Measurements from ENCODE around the gene LHFPL2.

DNA sequence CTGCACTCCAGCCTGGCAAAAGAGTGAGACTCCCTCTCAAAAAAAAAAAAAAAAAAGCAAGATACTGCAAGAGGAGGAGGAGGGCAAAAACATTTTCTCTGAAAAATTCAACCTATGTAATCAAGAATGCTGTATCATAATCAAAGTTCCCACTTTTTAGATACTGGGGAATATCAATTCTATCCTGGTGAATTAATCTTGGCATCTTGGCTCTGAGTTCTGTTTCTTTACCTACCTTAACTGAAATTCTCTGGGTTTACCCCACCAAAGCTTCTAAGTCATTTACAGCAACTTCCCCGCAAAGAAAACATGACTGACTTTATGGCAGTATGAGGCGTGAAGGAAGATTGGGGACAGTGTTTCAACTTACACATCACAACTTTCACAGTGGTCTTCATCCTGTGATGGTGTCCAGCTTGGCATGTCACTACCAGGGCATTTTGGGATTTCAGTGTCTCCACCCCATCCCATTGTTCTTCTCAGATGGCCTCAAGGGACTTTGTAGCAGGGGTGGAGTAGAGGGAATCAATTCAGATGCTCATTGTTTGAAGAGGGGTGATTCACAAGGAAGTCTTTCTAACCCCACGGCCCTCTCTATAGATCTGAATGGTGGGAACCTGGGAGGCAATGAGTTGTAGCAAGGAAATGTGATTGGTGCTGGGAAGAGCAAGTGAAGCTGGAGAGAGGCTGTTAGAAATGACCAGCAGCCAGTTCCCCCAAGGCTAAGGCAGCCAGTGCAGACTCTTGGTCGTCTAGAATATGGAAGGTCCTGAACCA, 157.7 kb downstream of the LHFPL2 start:
- no peak for TF ChIP-seq POLR2A (IDR thresholded peaks at IDR 0.05)
- TF ChIP-seq, protein P1, sequence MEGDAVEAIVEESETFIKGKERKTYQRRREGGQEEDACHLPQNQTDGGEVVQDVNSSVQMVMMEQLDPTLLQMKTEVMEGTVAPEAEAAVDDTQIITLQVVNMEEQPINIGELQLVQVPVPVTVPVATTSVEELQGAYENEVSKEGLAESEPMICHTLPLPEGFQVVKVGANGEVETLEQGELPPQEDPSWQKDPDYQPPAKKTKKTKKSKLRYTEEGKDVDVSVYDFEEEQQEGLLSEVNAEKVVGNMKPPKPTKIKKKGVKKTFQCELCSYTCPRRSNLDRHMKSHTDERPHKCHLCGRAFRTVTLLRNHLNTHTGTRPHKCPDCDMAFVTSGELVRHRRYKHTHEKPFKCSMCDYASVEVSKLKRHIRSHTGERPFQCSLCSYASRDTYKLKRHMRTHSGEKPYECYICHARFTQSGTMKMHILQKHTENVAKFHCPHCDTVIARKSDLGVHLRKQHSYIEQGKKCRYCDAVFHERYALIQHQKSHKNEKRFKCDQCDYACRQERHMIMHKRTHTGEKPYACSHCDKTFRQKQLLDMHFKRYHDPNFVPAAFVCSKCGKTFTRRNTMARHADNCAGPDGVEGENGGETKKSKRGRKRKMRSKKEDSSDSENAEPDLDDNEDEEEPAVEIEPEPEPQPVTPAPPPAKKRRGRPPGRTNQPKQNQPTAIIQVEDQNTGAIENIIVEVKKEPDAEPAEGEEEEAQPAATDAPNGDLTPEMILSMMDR (IDR thresholded peaks at IDR 0.05), result no peak
- TF ChIP-seq EP300 (IDR thresholded peaks at IDR 0.05), result no peak
